ENCODE results near the gene KRTAP29-1.

The KRTAP29-1 gene

GRCh38 chr17:41325611-41326010, 23.0 kb upstream of the KRTAP29-1 start:
- no peak for TF ChIP-seq POLR2AphosphoS5 (IDR thresholded peaks at IDR 0.05; ENCODE audit: low read depth, low read length)
- no peak for TF ChIP-seq REST (IDR thresholded peaks at IDR 0.05; ENCODE audit: insufficient read depth in 1 of 2, low read depth in 2 of 2, low read length in 2 of 2)

DNA sequence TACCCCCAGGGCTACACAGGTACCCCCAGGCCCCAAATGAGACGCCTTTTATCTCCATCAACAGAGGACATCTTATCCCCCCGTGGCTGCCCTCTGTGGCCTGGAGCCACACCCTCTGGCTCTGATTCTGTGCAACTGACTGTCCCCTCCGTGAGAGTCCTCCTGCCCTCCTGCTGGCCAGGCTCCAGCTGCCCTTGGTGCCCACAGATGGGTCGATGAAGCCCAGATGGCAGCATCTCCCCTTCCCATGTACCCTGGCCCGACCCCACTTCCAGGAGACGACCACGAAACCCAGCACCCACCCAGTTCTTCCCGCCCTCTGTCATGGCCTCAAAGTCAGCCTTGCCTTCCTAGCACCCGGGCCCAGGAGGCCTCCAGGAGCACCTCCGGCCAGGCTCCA, 22.5 kb upstream of the KRTAP29-1 start:
- TF ChIP-seq POLR2AphosphoS5 (IDR thresholded peaks at IDR 0.05; ENCODE audit: low read depth, low read length) (no peak), TAF1 (IDR thresholded peaks at IDR 0.05; ENCODE audit: borderline replicate concordance, insufficient read depth, low read length) (no peak), FOXP2 (optimal IDR thresholded peaks at IDR 0.05; ENCODE audit: borderline replicate concordance, extremely low read depth, extremely low read length, insufficient read depth) (no peak), REST (IDR thresholded peaks at IDR 0.05; ENCODE audit: insufficient read depth in 1 of 2, low read depth in 2 of 2, low read length in 2 of 2) (no peak), SIN3A (IDR thresholded peaks at IDR 0.05; ENCODE audit: borderline replicate concordance, insufficient read depth, low read length) (no peak)

DNA sequence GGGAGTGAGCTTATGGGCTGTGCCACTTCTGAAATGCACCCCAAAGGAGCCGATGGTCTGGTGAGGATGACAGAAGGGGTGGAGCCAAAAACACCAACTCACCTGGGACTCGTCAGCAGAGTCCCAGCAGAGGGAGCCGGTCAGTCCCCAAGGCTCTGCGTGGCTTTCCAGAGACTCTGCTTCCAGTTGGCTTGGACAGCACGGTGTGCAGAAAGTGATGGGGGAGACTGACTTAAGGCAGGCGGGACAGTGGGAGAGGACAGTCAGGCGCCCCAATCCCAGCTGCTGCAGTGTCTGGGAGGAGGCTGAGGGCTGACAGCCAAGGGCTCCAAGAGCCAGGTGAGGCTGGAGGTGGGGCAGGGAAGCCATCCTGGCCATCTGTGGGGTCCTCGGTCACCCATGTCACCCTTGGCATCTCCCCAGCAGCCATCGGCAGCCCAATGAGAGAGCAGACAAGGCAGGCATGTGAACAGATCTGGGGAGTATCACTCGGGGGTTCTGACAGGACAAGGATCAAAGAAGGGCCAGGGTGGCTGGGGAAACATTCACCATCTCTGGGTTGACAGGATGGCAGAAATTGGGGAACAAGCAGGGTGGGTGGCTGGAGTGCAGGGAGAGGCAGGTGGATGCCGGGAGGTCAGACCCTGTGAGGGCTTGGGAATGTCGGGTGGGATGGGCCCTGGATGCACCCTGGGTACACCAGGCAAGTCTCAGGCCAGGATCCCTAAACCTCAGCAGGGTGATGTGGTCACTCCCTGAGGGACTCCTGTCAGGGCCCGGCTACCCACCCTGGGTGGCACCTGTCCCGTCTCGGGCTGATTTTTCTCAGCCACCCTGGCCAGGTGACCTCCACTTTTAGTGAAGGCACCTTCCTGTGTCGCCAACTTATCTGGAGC, 21.8 kb upstream of the KRTAP29-1 start:
- TF ChIP-seq FOXP2 (optimal IDR thresholded peaks at IDR 0.05; ENCODE audit: borderline replicate concordance, extremely low read depth, extremely low read length, insufficient read depth) (no peak), POLR2AphosphoS5 (IDR thresholded peaks at IDR 0.05; ENCODE audit: low read depth, low read length) (no peak)

GRCh38 chr17:41322903-41323895, 20.5 kb upstream of the KRTAP29-1 start:
- no peak for TF ChIP-seq FOXP2 (optimal IDR thresholded peaks at IDR 0.05; ENCODE audit: borderline replicate concordance, extremely low read depth, extremely low read length, insufficient read depth)
- TF ChIP-seq POLR2AphosphoS5 (IDR thresholded peaks at IDR 0.05; ENCODE audit: low read depth, low read length), result no peak
- TF ChIP-seq REST (IDR thresholded peaks at IDR 0.05; ENCODE audit: insufficient read depth in 1 of 2, low read depth in 2 of 2, low read length in 2 of 2), result no peak

DNA sequence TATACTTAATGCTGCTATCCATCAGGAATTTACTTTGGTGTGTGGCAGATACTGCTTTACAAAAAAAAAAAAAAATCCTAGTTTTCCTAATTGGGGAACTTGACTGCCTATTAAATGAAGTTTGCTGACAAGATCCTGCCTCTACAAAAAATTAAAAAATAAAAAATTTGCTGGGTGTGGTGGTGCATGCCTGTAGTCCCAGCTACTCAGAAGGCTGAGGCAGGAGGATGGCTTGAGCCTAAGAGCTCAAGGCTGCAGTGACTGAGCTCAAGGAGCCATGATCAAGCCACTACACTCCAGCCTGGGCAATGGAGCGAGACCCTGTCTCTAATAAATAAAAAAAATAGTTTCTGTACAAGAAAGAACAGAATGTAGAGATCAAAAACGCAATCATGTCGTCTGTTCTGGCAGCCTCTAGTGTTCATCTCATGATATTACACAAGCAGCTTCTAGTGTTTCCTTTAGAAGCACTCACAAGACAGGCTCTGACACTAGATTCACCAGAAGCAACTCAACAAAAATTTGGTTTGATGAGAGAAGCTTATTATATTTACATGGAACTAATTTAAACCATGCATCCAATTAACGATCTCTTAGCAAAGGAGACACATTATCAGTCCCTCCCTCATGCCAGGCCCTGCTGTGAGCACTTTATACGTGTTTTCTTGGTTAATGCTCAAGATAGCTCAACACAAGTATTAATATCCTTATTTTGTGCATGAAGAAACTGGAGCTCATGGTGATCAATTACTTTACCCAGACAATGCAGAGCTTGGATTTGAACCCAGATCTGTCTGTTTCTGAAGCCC, 19.6 kb upstream of the KRTAP29-1 start:
- TF ChIP-seq TAF1 (IDR thresholded peaks at IDR 0.05; ENCODE audit: borderline replicate concordance, insufficient read depth, low read length), result no peak
- no peak for TF ChIP-seq POLR2AphosphoS5 (IDR thresholded peaks at IDR 0.05; ENCODE audit: low read depth, low read length)
- TF ChIP-seq REST (IDR thresholded peaks at IDR 0.05; ENCODE audit: insufficient read depth in 1 of 2, low read depth in 2 of 2, low read length in 2 of 2), result no peak
- TF ChIP-seq SIN3A (IDR thresholded peaks at IDR 0.05; ENCODE audit: borderline replicate concordance, insufficient read depth, low read length), result no peak
- no peak for TF ChIP-seq FOXP2 (optimal IDR thresholded peaks at IDR 0.05; ENCODE audit: borderline replicate concordance, extremely low read depth, extremely low read length, insufficient read depth)
